Stromal cell of bone marrow (primary cell): Measurements from ENCODE around the gene KCNV2.

Source experiments
- DNase-seq: peaks from one replicate; pipeline ENCODE4 v3.0.0-alpha.2; 2012; ENCODE audit warnings: low read depth

KCNV2 gene

GRCh38 chr9:2758898-2759510, 41.7 kb downstream of the KCNV2 start:
- DNase-seq, result no peak

- DNase-seq, result no peak
These were observed 44.1 kb downstream of the KCNV2 start for GRCh38 chr9:2761424-2761823.

- DNase-seq, result no peak
These were observed 47.0 kb downstream of the KCNV2 start for GRCh38 chr9:2764353-2764752.

DNA sequence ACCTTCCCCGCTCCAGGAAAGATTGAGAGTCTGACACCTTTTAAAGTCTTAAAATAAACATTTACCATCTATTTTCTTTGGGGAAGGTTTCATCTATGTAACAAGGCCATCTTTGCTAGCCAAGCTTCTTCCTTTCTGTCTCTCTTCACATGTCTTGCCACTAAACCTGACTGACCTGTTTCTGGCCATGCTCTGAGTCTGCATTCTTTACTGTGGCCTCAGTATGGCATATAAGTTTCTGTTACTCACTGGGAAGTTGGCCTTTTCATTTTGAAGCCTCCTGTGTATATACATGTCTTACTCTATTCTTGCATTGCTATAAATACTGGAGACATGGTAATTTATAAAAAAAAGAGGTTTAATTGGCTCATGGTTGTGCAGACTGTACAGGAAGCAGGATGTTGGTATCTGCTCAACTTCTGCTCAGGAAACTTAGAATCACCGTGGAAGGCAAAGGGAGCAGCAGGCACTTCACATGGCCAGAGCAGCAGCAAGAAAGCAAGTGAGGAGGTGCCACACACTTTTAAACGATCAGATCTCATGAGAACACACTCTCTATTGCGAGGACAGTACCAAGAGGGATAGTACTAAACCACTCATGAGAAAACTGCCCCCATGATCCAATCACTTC, 48.1 kb downstream of the KCNV2 start:
- DNase-seq, result no peak

DNA sequence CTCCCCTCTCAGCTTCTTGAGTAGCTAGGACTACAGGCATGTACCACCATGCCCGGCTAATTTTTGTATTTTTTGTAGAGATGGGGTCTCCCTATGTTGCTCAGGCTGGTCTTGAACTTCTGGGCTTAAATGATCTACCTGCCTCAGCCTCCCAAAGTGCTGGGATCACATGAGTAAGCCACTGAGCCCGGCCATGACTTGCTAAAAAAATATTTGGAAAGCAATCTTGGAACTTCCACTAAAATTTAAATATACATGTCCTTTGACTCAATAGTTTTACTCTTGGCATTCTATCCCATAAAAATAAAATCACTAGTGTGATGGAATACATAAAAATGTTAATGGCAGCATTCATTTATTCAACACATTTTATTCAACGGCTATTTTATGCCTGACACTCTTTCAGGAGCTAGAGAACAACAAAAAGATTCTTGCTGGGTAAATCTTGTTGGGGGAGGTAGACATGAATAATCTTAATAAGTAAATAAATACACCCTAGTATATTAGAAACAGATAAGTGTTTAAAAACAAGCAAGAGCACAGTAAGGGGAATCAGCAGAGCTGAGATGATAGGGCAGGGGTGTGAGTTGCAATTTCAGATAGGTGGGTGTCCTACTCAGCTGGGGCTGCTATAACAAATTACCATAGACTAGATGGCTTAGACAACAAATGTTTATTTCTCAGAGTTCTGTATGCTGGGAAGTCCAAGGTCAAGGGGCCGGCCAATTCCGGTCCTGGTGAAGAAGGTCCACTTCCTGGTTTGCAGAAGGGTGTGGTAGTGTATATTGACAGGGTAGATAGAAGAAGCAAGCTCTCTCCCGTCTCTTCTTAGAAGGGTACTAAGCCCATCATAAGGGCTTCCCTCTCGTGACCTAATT, 50.7 kb downstream of the KCNV2 start:
- no peak for DNase-seq

DNA sequence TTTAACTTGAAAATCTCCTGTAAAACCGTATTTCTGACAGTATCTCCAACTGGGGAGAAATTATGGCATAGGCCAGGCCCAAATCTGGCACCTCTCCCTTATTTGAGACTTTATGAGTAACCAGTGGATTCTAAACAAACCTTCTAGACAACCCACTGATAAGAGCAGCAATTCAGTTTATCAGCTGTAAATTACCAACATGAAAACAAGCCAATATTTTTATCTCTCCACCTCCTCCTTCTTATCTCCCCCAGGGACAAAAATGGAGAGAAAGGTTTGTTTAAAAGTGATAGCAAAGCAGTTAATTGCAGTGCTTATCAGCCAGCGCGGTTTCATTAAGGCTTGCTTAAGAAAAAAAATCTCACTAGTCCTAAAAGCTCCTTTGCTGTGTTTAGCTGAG, 53.8 kb downstream of the KCNV2 start:
- no peak for DNase-seq

DNA sequence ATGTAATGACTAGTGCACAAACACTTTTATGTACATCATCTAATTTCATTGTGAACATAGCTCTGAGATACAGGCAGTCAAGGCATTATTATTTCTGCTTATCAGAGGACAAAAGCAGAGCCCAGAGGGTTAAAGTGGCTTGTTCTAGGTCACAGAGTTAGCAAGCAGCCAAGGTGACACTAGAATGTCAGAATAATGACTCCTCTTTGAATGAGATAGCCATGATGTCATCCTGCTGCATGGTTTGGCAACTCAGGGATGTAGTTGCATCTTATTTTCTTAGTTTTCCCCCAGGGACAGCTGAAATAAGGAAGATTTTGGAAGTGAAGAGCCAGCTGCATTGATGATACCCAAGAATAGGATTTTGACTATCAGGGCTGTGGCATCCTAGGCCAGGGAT, 54.4 kb downstream of the KCNV2 start:
- DNase-seq, result no peak

- no peak for DNase-seq
These were observed 60.1 kb downstream of the KCNV2 start for GRCh38 chr9:2777454-2777853.

GRCh38 chr9:2778816-2779215, 61.5 kb downstream of the KCNV2 start:
- DNase-seq, result no peak
